Stimulated activated CD4-positive, alpha-beta T cell treated with anti-CD3 and anti-CD28 coated beads, Interleukin-2, amount 100 ng/mL, for 48 hours (primary cell): ENCODE data around the gene ARHGEF3.

Experiments
- DNase-seq, 2 donors: peaks; one replicate each; pipeline ENCODE4 v3.0.0-alpha.2; 2020

Gene ARHGEF3

DNA sequence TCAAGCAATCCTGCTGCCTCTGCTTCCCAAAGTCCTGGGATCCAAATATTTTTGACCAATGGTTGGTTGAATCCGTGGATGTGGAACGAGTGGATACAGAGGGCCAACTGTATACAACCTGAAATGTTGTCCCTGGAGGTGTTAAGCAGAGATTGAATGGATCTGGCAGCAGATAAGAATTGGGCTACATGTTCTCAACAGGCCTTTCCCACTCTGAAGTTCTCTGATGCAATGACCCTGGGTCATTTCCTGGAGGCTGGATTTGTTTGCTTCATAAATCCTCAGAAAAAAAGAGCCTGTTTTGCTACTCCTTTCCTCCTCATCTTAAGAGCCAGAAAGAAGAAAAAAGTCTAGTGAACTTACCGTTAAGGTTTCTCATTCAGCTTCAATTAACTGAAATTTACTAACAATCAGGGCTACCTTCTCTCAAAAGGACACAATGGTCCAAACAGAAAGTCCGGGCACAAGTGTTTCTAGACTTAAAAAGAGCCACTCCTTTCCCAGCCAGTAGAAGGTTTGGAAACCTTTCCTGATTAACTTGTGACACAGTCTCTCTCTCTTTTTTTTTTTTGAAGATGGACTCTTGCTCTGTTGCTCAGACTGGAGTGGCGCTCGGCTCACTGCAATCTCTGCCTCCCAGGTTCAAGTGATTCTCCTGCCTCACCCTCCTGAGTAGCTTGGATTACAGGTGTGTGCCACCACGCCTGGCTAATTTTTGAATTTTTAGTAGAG is 6.5 kb downstream of the ARHGEF3 start:
- no peak for DNase-seq

DNA sequence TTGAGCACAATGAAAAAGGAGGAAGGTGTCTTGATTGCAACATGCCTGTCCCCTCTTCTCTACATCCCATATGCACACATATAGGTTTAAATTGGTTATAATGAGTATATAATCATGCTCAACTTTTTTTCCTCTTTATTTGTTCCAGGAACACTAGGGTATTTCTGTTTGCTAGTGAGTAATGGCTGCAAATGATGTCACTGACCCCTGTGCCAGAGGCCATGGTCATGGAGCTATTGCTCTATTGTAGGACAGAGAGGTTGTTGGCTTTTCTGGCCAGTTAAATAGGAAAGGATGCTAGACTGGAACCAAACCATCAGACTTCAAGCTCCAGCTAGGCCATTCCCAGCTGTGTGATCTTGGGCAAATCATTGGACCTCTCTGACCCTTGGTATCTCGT is 9.6 kb downstream of the ARHGEF3 start:
- no peak for DNase-seq

DNA sequence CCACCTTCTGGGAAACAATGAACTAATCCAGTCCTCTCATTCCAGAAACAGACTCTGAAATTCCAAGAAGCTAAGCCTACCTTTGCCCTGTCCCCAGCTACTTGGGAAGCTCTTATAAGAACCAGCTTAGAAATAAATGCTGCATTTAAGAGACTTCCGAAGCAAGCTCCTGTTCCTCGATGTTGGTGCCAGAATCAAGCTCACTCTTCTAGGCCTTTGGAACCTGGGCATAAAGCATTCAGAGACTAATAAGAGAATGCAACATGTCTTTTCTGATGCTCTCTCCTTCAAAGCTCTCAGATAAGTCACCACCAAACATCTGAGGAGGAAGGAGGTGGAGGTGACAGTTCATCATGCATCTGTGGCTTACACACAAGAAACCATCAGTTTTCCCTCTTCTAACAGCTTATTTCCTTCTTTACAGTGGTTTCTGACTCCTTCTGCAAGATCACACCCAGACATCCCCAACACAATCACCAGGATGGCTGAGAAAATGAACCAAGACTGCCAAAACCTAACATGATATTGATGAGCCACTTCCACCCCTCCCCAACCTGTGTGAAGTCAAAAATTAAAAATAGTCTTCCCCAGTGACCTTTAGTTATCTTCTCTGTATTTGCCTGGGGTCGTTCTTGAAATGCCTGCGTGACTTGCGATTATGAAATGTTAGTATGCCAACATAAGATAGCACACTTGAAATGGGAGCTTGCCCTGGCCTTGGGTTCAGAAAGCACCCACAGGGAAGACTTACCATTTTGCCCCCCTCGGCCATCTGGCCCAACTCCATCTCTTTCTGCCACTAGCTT is 11.5 kb downstream of the ARHGEF3 start:
- no peak for DNase-seq

DNA sequence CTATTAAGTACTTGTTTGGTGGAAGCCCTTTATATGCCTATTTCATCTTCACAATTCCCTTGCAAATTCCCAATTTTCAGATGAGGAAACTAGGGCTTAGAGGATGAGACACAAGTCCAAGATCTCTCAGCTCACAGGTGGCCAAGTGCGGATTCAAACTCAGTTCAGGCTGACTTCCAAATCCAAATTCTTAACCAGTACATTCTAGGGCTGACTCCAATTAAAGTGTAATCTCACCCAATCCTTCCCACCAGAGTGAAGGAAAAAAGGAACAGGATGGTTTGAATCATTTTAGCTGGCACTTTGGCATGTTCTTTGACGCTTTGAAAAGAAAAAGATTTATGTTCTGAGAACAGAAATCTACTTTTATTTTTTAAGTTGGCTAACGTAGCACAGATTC is 12.7 kb downstream of the ARHGEF3 start:
- DNase-seq, result no peak

GRCh38 chr3:56788521-56788920 is 13.2 kb downstream of the ARHGEF3 start:
- no peak for DNase-seq

- DNase-seq, result no peak
Measured at GRCh38 chr3:56787784-56788256, 13.9 kb downstream of the ARHGEF3 start.

DNA sequence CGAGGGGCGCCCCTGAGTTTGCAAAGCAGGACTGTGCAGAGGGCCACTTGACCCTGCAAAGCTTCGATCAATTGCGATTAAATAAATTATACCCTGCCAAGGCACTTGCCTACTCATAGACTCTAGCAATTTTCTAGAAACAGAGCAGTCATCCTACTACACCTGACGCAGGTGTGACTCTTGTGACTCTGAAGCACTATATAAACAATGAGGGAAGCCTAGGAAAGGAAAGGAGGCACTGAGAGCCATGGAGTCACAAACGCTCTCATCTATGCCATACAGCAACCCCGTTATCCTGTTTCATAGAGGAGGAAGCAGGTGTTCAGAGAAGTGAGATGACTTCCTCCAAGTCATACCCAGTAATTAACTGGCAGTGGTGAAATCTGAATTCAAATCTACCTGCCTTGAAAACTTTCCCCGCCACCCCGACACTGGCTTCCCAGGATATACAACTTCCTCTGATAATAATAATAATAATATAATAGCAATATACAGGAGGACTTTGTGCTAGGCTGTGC is 14.4 kb downstream of the ARHGEF3 start:
- no peak for DNase-seq

DNA sequence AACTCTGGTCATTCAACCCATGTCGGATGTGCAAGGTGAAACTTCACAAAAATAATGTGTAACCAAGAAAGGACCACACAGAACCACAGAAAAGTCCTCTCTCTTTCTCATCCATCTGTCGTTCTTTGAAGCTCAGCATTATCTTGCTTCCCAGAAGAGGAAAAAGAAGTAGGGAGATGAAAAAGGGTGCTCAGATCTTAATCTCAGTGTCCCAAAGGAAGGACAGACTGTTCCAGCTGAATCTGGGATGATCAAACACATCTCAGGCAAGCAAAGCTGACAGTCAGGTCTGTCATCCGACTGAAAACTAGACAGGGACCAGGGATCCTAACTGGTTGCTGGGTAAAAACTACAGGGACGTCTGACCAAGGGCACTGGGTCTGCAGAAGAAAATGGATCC is 16.2 kb downstream of the ARHGEF3 start:
- no peak for DNase-seq

DNA sequence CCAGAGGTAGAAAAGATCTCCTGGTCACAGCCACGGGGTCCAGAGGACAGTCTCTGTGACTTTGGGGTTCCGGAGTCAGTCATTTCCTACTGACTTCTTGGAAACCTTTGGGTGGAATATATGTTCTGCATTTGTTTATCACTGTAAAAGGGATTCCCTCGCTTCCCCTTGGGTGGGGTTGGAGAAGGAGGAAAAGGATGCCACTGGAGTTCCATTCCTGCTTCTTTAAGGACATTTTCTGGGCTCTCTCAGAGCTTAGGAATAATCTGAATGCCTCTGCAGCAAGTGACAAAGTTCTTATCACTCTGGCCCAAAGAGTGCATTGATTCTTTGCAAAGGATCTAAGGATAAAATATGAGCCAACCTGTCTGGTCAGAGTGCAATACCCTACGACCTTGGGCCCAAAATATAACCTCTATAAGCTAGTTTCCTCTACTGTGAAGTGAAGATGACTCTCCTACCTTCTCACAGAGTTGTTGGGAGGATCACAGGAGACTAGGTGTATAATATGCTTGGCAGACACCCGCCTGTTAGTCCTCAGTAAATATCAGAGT is 17.2 kb downstream of the ARHGEF3 start:
- no peak for DNase-seq

- DNase-seq, result peak in 1 of 2 donors; percentile 48
Measured at GRCh38 chr3:56783644-56784447, 17.9 kb downstream of the ARHGEF3 start.

DNA sequence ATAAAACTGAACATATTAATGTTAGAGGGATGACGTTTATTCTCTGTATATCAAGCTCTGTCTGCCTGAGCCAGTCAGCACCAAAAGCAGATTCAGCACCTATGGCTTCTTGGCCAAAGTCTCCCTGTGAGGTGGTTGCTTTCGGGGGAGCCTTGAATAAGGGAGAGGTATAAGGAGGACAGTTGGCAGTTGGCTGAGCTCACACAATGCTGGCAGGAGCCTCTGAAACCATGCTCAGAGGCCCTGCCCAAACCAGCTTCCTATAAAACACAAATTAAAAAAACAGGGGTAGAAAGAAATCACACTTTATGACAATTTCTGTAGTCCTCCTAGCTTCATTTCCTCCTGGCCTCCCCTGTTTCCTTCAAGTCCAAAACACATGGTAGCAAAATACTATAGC is 18.8 kb downstream of the ARHGEF3 start:
- no peak for DNase-seq

GRCh38 chr3:56782215-56782614 is 19.5 kb downstream of the ARHGEF3 start:
- DNase-seq, result no peak

- no peak for DNase-seq
Measured at GRCh38 chr3:56781762-56782161, 20.0 kb downstream of the ARHGEF3 start.

DNA sequence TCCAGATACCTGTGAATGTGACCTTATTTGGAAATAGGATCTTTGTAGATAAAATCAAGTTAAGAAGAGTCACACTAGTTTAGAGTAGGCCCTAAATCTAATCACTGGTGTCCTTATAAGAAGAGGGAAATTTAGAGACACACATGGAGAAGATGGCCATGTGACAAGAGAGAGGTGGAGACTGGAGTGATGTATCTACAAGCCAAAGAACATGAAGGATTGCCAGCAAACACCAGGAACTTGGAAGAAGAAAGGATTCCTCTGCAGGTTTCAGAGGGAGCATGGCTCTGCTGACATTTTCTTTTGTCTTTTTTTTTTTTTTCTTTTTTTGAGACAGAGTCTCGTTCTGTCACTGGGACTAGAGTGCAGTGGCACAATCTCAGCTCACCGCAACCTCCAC is 20.8 kb downstream of the ARHGEF3 start:
- no peak for DNase-seq

DNA sequence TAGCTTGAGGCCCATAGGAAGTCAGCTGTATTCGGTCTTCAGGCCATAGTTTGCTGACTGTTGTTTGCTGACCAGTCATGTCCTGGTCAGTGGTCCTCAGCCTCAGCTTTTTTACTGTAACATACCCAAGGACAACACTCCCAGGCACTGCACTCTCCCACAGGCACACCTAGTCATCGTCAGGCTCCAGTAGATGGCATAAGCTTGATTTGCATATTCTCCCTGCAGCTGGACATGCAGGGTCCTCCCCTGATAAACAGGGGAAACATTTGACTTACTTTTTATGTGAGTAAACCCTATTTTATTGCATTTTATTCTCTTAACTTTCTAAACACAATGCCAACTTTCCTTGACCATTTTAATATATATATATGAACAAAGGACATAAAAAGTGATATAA is 22.9 kb downstream of the ARHGEF3 start:
- DNase-seq, result no peak

- DNase-seq, result no peak
Measured at GRCh38 chr3:56776556-56776950, 25.2 kb downstream of the ARHGEF3 start.

GRCh38 chr3:56775838-56776555 is 25.8 kb downstream of the ARHGEF3 start:
- DNase-seq, result no peak

- no peak for DNase-seq
Measured at GRCh38 chr3:56775445-56775837, 26.3 kb downstream of the ARHGEF3 start.

GRCh38 chr3:56773986-56774385 is 27.8 kb downstream of the ARHGEF3 start:
- DNase-seq, result no peak

DNA sequence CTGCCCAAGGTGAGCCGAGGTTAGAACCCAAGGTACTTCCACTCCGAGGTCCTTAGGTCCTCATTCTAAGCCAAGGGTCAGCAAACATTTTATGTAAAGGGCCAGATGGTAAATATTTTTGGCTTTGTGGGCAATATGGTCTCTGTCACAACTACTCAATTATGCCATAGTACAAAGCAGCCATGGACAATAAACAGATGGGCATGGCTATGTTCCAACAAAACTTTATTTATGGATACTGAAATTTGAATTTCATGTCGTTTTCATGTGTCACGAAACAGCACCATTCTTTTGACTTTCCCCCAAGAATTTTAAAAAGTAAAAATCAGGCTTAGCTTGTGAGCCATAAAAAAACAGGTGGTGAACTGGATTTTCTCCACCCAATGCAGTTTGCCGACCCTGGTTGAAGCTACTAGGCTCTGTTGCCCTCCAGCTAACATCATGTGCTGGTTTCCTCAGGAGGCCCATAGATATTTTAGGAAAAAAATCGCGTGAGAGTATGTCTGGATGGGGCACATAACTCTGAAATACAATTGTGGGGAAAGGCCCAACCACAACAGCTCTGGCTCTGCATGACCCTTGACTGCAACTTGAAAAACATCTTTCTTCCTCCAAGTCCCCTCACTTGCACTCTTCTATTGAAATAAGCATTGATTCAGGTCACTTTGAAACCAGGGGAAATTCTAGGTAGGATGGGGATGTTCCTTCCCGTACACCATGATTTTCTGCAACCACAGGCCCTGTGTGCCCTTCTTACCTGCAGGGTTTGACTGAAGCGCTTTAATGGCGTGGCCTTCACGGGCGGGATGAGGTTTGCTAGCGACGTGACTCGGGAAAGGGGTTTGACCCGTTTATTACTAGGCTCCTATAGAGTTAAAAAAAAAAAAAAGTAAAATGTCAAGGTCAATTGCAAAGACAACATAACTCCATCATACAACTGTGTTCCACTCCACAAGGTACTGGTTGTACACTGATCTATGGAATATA is 28.5 kb downstream of the ARHGEF3 start:
- no peak for DNase-seq

GRCh38 chr3:56771376-56771775 is 30.4 kb downstream of the ARHGEF3 start:
- no peak for DNase-seq
